Activated naive CD4-positive, alpha-beta T cell treated with anti-CD3 and anti-CD28 coated beads, Interleukin-2, amount 50 U/mL, for 16 hours (primary cell): ENCODE measurements around the gene MIER3.
"Not testable (repeated sequence)": the region's sequence is repeated elsewhere in the genome, so short reads cannot be mapped to it uniquely, and the experiment has no call there.

Experiments used
- DNase-seq: peaks from one replicate; pipeline ENCODE4 v3.0.0-alpha.2; 2020

MIER3 gene, protein sequence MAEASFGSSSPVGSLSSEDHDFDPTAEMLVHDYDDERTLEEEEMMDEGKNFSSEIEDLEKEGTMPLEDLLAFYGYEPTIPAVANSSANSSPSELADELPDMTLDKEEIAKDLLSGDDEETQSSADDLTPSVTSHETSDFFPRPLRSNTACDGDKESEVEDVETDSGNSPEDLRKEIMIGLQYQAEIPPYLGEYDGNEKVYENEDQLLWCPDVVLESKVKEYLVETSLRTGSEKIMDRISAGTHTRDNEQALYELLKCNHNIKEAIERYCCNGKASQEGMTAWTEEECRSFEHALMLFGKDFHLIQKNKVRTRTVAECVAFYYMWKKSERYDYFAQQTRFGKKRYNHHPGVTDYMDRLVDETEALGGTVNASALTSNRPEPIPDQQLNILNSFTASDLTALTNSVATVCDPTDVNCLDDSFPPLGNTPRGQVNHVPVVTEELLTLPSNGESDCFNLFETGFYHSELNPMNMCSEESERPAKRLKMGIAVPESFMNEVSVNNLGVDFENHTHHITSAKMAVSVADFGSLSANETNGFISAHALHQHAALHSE

DNA sequence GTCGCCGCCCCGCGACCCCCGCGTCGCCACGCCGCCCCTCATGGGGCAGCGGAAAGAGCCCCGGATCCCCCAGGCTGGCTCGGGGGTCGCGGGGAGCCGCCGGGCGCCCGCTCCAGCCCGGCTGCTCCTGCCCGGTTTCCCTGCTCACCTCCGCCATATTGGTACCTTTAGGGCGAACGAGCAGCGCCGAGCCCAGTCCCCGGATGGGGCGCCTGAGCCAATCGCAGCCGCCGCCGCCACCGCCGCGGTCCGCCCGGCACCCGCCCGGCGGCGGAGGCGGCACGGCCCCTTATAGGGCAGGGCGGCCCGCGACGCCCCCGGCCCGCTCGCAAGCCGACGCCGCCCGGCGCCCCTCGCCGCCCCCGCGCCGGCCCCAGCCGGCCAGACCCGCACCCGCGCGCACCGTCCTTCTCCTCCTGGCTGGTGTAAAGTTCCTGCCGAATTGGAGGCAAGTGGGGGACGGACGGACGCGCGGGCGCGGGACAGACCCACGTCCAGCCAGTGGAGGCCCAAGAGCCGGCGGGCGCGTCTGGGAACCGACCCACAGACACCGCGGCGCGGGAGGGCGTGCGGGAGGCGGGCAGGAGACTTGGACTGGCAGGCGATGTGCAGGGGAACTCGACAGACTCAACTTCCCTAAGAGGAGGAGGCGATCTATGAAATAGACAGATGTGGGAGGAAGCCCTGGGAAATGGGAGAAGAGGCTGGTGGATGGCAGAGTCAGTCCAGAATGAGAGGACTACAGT is at the start of gene MIER3:
Gene MIER3 (minus strand): TSS at position 178 of the 746 bp plus-strand sequence. CDS start 21 bp downstream, at position 157.
- DNase-seq: peak; percentile 82

DNA sequence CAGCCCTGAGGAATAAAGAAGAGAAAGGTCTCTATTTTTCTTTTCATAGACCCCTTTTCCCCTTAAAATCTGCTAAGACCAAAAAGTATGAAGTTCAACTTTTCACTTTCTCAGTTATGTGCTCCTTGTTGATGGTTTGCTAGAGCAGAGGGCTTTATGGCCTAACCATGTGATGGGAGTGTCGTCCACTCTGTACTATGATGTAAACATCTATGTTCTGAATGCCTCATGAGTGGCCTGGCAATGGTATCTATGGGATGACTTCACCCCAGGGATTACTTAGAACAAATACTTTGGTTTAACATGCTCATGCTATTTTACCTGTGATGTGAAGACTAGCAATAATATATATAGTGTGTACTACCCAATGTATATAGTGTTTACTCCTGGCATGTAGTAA is 43.7 kb upstream of the MIER3 start:
- DNase-seq: no peak

DNA sequence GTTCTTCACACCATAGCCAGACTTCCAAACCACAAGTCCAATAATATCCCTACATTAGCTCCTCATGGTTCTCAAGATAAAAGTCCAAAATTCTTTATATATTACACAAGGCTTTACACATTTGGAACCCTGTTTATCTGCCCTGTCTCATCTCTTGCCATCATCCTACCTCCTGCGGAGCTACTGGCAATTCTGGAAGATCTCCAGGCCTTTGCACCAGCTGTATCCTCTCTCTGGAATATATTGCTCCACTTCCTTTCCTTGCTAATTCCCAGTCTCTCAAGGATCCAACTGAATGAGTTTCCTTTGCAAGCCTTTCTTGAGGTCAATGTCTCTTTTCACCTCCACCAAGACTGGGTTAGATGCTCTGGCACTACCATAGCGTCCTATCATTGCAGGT is 41.3 kb upstream of the MIER3 start:
- no peak for DNase-seq

DNA sequence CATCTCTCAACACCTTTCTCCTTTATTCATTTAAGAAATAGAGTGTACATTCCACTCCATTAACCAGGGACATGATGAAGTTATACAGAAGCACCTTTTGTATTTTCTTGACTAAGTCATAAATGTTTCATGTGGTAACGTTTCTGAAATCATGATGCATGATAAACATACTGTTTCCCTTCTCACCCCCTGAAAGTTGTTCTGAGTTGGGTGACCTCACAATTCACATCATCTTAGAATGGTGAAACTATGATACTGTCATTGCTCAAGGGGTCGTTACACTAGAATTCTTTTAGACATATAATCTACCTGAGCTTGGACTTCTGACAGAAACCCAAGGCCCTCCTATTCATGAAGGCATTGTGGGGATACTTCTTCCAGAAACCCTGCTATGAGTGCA is 37.8 kb upstream of the MIER3 start:
- DNase-seq: no peak

DNA sequence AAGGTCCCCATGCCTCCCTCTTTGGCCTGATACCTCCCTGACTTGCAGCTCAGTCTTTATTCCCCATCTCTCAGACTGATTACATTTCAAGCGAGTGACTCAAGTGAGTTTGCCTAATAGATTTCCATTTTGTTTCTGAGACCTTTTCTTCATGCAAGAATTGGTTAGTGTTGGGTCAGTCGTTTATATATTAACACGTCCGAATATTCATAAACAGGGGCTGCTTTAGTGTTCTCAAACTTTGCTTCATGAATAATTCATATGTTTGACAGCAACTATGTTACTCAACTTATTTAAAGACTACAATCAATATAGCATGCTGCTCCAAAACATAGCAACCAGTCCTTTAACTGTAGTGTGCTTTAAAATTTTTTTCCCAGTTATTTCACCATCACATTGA is 36.6 kb upstream of the MIER3 start:
- no peak for DNase-seq

DNA sequence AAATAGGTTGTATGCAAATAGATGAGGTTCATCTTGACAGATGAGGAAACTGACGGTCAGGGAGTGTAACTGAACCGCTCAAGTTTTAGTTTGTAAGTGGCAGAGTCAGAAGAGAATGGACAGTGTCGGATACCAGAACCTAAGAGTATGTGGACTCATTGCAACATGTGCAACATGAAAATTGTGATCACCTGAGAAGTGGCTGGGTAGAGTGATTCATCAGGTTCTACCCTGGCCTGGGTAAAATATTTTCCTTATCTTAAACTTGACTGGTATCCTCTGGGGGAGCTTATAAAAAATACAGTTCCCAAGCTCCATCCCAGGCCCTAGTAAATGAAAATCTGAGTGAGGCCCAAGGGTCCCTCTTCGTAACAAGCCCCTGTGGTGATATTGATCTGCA is 35.2 kb upstream of the MIER3 start:
- DNase-seq: no peak

DNA sequence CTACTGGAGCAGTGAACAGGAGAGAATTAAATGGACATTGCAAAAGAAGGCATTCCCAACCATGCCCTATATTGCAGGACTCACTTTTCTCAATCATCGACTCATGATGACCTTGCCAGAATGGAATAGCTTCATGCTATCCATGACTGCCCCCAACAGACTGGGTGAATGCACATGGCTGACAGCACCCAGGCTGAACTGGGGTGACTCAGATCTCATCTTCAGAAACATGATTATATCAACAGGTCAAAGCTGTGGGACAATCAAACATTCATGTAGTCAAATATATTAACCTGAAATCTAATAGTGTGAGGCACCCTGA is 34.7 kb upstream of the MIER3 start:
- DNase-seq: no peak

DNA sequence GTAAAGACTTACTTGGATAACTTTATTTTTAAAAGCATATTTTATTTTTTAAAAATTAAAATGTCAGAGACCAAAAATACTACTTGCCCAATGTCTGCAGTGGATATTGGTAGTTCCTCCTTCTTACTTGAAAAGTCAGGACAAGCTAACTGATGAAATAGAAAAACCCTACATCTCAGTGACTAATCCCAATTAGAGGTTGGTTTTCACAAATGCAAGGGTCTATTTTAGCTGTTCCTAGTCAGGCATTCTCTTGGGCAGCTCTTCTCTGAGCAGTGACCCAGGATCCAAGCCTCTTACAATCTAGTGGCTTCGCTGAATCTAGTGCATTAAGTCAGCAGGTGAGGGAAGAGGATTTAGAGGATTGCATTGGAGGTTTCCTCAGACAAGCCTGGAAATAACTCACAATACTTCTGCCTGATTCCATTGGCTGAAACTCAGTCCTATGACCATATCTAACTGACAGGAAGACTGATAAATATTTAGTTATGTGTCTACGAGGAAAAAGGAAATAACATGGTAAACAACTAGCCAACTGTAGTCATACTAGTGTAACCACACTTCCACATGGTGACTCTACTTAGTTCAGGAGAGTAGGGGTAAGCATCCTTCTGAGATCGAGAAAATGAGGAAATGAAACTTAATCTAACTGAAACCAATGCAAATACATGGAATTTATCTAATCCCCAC is 34.2 kb upstream of the MIER3 start:
- DNase-seq: no peak

DNA sequence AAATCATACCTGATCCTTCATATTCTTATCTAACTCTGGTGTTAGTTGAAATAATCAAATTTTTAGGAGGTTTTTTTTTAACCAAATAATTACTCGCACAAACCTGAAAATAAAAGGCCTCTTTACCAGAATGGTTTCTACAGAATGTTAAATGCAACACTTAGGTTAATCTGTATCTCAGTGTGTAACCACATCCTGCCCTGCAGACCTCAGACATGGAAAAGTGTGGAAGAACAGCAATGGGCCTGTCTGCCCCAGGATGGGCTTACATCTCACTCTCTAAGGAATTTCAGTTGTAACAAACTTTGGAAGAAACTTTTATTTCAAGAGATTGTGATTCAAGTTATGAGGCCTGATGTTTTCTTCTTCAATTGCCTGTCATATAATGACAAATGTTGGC is 32.5 kb upstream of the MIER3 start:
- DNase-seq: no peak

DNA sequence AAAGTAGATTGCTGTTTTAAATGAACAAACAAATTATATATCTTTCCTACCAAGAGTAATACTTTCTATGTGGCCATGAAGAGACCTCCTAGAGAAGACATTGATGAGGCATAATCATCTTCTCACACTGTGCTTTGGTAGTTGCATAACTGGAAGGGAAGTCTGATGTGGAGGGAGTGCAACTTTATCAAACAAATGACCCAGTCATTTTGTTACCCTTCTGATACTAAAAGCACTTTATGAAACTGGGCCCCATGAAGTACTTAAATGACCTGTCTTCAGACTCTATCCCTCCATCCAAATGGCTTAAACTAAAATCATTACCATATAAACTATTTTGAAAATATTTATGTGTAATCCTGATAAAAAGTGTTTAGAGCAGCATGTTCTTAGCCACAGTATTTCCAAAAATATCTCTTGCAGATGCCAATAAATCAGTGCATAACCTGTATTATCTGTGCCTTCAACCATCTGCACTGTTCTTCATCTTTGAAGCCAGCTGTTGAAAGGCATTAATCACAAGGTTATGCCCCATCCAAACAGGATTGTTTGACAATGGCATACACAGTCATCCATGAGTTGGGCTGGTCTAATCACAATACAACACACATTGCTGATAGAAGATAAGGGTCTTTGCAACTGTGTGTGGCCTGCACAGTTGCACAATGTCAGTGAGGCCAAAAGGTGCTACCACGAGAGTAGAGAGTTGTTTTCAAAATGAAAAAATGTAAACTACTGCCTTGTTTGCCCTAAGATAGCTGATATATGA is 31.9 kb upstream of the MIER3 start:
- DNase-seq: no peak

DNA sequence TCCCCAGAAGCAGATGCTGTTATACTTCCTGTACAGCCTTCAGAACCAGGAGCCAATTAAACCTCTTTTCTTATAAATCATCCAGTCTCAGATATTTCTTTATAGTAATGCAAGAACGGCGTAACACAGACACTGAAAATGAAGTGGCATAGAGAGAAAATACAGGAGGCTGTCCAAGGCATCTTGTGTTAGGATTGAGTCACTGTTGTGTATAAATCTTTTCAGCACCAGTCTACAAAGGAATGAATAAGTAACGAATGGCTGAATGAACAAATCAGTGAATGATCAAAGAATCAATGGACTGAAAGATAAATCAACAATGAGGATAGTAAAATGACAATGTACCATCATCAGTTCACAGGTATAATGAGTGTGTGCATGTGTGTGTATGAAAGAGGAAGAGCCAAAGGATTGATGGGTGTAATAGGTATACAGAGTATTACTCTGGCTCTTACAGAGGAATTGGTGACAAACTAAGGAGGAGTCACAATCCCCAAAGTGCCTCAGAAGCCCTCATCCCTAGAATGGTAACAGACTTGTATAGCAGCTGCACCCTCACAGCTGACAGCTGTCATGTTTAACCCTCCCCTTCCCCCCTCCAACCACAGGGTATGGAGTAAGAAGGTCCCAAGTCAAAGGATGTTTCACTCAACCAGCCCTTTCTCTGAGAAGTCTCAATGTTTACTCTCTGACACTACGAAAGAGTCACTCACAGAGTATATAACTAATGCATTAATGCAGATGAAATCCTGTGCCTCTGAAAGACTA is 29.8 kb upstream of the MIER3 start:
- no peak for DNase-seq

DNA sequence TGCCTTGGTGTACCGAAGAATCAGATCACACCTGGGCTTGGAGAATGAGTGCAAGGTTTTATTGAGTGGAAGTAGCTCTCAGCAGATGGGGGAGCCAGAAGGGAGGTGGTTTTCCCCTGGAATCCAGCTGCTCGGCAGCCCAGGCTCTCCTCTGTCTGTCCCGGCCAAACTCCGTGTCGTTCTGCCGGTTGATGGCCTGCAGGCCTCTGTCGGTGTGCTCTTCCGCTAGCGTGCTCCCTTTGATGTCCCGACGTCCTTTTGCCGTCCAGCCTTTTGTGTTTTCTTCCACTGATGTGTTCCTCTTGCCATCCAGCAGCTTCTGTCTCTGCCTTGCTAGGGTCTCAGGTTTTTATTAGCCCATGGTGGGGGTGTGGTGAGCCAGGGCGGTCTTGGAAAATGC is 28.0 kb upstream of the MIER3 start:
- no peak for DNase-seq

DNA sequence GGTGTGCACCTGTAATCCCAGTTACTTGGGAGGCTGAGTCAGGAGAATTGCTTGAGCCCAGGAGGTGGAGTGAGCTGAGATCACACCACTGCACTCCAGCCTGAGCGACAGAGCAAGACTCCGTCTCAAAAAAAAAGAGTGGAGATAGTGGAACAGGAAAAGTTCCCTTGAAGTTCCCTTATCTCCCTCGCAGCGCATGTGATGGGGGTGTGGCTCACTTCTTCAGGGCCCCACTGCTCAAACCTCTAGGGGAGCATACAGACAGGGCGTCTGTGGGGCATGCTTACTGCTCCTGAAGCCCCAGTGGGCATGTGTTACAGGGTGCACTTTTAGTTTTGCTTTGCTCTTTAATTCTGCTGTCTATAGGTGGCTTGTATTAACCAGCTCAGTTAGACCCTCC is 27.6 kb upstream of the MIER3 start:
- not testable (repeated sequence) for DNase-seq

DNA sequence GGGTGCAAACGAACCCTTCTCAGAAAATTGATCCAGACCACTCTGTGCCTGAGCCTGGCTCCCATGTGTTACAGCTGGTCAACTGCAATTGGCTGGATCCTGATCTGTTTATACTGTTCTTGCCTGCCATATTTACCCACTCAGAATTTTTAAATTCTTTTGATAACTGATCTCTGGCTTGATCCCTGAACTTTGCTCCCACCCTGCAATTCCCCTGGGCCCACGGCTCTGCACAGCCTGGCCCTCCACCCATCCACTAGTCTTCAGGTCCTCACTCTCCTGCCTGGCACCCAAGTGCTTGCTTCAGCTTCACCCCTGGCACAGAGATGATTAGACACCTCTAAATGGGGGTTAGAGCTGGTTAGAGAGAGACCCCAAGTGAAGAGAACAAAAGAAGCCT is 25.9 kb upstream of the MIER3 start:
- DNase-seq: no peak

DNA sequence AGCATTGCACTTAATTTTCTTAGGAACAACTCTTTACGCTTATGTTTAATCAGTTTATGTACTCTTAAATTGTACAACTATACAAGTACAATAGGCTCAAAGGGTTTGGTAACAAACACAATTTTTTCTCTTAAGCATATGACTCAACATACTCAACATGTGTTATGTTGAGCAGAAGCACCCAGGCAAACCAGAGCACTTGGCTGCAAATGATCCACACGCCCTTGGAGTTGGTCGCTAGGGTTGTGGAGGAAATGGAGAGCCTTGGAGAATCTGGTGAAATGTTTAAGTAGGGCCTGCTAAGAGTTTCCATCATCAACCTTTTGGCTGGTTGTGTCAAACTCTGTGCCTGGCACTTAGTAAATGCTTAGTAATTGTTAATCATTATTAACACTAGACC is 25.1 kb upstream of the MIER3 start:
- no peak for DNase-seq

DNA sequence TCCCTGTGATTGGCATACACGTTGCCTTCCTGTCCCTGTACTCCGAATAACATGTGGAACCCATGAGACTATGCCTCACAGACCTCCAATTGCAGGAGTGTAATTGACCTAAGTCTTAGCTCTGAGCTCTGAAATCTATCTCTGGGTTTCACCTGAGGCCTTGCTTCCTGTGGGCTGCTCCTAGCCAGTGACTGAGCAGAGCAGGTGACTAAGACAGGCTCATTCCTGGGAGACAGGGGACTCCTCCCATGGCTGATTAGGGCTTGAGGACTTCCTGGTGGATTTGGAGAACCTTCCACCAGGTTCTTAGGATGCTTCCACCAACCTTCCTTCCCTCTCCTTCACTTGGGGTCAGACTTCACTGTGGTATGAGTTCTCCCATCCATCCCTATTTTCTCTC is 22.3 kb upstream of the MIER3 start:
- no peak for DNase-seq

DNA sequence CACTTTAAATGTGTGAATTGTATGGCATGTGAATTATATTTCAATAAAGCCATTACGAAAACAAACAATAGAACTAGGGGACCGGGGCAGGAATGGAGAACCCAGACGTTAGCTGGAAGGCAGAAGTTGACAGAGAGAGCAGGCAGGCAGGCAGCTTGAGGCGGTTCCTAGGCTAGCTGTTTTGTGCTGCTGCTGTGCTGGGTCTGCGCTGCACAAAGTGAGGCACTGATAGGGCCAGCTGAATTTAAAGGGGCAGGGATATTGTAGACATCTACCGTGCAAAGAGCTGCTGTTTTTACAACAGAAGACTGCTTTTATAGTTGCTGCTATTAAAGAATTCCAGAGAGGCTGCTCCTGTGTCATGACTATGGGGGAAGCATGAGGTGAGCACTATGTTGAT is 21.6 kb upstream of the MIER3 start:
- no peak for DNase-seq

DNA sequence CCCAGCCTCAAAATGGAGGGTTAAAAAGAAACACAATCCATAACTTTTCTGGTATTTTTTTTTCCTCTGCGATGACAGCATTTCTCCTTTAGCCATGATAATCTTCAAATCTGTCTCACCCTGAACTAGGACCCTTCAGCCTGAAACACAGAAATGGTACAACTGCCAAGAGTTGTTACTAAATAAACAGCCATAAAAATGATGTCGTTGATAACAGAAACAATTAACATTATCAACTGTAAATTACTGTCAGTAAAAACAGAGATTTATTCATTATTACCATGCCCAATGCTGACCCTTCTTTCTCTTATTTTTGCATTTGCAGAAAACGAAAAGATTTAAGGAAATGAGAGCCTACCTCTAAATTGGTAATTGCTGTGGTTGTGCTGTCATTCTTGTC is 19.4 kb upstream of the MIER3 start:
- DNase-seq: no peak

DNA sequence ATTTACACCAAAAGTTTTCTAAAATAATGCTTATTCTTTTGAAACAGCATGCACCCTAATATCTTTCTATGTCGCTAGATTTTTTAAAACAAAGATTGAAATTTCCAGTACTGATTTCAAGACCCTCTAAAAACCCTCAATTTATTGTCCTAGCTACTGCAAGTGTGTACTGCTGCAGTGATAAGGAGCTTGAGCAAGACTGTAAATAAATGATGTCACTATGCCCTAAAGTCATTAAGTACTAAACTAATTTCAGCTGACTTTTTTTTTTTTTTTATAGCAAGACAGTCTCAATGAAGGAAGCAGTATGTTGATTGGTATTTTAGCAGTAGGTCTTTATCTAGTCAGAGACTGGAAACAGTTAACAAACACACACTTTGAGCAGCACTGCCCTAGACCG is 12.2 kb upstream of the MIER3 start:
- no peak for DNase-seq

DNA sequence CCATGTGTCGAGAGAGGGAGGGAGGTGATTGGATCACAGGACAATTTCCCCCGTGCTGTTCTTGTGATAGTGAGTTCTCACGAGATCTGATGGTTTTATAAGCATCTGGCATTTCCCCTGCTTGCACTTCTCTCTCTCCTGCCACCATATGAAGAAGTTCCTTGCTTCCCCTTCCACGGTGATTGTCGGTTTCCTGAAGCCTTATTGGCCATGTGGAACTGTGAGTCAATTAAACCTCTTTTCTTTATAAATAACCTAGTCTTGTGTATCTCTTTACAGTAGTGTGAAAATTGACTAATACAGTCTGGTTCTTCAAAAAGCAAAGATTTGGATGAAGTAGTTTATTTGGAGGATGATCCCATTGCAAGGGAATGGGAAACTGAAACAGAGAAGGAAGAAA is 11.3 kb upstream of the MIER3 start:
- no peak for DNase-seq

DNA sequence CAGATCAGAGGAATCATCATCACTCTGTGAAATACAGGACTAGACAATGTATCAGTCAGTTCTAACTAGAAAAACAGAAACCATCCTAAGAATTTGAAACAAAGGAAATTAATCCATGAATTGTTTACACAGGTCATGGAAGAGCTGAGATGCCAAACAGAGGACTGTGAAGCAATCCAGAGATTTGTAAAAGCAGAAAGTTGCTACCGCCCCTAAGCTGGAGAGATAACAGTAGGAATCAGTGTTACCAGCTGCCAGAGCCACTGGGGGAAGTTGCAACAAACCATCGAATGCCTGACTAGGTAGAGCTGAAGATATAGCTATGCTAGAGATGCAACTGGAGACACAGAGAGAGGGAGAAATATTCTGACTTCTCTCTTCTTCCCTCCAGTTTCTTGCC is 10.4 kb upstream of the MIER3 start:
- DNase-seq: no peak

DNA sequence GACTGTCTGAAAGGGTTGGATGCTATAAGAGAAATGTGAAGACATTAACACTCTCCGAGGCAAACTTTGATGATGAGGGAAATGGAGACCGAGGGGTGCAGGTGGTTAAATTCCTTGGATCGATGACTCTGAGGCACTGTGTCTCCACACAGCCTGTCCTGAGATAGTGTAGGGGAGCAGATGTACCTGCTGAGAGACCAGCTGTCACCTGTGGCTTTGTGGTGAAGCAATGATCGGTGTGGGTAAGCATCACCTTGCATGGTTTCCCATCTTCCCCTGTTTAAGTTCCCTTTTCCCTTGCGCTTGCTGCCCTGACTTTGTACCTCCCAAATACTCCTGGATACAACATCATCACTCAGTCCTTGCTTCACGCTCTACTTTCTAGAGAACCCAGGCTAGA is 9.8 kb upstream of the MIER3 start:
- no peak for DNase-seq
